Activated T-cell treated with anti-CD3 and anti-CD28 coated beads for 4 hours (primary cell): ENCODE measurements around the gene ALDH2.
A peak's percentile ranks its signal among the peaks of the same experiment; 100 is the strongest.
"Not testable (repeated sequence)": the region's sequence is repeated elsewhere in the genome, so short reads cannot be mapped to it uniquely, and the experiment has no call there.

Source experiments
- DNase-seq: peaks from one replicate; pipeline ENCODE4 v3.0.0-alpha.2; 2020

ALDH2 gene

DNA sequence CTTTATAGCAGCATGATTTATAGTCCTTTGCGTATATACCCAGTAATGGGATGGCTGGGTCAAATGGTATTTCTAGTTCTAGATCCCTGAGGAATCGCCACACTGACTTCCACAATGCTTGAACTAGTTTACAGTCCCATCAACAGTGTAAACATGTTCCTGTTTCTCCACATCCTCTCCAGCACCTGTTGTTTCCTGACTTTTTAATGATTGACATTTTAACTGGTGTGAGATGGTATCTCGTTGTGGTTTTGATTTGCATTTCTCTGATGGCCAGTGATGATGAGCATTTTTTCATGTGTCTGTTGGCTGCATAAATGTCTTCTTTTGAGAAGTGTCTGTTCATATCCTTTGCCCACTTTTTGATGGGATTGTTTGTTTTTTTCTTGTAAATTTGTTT is 62.9 kb downstream of the ALDH2 start:
- not testable (repeated sequence) for DNase-seq

DNA sequence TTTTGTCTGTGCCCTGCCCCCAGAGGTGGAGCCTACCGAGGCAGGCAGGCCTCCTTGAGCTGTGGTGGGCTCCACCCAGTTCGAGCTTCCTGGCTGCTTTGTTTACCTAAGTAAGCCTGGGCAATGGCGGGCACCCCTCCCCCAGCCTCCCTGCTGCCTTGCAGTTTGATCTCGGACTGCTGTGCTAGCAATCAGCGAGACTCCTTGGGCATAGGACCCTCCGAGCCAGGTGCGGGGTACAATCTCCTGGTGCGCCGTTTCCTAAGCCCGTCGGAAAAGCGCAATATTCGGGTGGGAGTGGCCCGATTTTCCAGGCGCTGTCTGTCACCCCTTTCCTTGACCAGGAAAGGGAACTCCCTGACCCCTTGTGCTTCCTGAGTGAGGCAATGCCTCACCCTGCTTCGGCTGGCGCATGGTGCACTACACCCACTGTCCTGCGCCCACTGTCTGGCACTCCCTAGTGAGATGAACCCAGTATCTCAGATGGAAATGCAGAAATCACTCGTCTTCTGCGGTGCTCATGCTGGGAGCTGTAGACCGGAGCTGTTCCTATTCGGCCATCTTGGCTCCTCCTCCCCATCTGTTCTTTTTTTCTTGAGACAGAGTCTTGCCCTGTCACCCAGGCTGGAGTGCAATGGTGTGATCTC is 68.1 kb downstream of the ALDH2 start:
- not testable (repeated sequence) for DNase-seq

- not testable (repeated sequence) for DNase-seq
Observed at GRCh38 chr12:111835531-111836181, 68.9 kb downstream of the ALDH2 start.

- no peak for DNase-seq
Observed at GRCh38 chr12:111838353-111838752, 71.6 kb downstream of the ALDH2 start.

DNA sequence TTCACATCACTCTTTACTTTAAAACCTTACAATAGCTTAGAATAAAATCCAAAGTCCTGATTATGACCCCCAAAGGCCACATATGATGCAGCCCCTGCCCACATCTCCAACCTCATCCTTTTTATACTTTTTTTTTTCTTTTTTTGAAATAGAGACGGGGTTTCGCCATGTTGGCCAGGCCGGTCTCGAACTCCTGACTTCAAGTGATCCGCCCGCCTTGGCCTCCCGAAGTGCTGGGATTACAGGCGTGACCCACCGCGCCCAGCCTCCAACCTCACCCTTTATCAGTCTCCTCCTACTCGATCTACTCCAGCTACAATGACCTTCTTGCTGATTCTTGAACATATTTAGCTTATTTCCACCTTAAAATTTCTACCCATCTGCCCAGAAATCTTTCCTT is 74.1 kb downstream of the ALDH2 start:
- no peak for DNase-seq

GRCh38 chr12:111841236-111841749 is 74.6 kb downstream of the ALDH2 start:
- DNase-seq = no peak

- DNase-seq = peak; percentile 97
Observed at GRCh38 chr12:111841750-111842555, 75.2 kb downstream of the ALDH2 start, which contains the start of gene MAPKAPK5. Gene MAPKAPK5 (plus strand): TSS chr12:111842228. CDS start chr12:111842734, 506 bp downstream.

DNA sequence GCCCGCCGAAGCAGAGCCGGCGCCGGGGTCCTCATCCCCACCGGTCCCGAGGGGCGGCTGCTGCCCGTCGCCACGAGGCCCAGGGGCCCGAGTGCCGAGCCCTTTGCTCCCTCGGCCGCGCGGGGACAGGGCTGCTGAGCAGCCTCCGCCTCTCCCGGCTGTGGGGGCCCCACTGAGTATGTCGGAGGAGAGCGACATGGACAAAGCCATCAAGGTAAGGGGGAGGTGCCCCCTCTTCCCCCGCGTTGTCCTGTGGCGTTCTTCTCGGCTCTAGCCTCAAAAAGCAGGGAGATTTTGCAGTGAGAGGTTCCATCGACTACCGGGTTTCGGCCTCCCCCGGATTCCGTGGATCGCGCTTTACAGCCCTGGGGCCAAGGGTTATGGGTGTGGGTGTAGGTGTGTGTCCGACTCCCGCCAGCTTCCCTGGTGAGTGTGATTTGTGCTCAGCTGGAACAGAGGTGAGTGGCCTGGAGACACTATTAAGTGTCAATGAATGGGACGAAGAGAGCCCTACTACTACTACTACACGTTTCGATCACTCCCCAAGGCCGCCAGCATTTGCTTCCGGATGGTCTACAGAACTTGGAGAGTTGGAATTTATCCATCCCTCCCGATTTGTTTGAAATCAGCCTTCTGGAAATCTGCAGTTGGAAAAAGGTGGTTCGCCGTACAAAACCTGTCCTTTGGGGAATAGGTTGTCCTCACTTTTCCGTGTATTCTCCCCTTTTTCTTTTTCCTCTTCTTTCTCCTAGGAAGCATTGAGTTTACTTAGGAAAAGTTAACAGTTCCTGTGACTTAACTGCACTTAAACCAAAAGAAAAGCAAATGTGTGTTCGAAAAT is 76.0 kb downstream of the ALDH2 start:
- DNase-seq = peak; percentile 24

- DNase-seq = no peak
Observed at GRCh38 chr12:111846016-111846415, 79.3 kb downstream of the ALDH2 start.

DNA sequence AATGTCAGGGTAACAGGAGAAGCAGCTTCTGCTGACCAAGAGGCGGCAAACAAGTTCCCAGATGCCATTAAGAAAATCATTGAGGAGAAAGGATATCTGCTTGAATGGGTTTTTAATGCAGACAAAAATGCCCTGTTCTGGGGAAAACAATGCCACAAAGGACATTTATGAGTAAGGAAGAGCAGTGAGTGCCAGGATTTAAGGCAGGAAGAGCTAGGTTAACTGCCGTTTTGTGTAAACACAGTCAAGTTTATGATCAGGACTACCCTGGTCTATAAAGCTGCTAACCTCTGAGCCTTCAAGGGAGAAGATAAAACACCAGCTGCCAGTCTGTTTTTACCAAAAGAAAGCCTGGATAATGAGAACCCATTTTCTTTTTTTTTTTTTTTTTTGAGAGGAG is 83.8 kb downstream of the ALDH2 start:
- no peak for DNase-seq

DNA sequence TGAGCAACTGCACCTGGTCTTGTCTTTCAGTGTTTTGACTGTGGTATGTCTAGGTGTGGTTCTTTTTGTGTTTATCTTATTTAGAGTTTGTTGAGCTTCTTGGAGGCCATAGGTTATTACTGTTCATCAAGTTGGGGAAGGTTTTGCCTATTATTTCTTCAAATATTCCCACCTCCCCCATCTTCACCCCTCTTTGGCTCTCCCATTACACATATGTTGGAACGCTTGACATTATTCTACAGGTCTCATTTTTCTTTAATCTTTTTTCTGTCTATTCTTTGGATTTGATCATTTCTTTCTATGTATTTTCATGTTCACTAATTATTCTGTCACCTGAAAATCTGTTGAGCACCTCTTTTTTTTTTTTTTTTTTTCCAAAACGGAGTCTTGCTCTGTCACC is 91.5 kb downstream of the ALDH2 start:
- no peak for DNase-seq

- DNase-seq = no peak
Observed at GRCh38 chr12:111858778-111859177, 92.0 kb downstream of the ALDH2 start.

DNA sequence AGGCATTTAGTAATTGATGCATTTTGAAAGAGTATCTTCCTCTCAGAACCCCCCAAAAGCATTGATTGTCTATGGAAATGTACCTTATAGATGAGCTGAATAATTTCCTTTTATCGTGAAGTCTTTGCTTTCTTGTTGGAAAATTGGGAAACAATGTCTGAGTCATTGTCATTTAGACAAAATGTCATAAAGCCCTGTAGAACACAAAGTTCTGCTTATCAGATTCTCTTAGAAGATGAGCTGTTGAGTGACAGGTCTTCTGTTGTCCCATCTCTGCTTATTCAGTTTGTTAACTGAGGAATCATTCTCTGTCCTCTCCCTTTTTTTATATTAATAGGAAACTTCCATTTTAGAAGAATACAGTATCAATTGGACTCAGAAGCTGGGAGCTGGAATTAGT is 98.2 kb downstream of the ALDH2 start:
- no peak for DNase-seq
